ENCODE results near the gene LAMC3. TPM values are rescaled to one million over a fixed set of nuclear protein-coding genes. Genes with fewer than 3 reads are reported as not detected.
A peak's percentile ranks its signal among the peaks of the same experiment; 100 is the strongest.

The LAMC3 gene
- total RNA-seq, 2 donors from 2014 or later, result 16.7 to 41.2 TPM

DNA sequence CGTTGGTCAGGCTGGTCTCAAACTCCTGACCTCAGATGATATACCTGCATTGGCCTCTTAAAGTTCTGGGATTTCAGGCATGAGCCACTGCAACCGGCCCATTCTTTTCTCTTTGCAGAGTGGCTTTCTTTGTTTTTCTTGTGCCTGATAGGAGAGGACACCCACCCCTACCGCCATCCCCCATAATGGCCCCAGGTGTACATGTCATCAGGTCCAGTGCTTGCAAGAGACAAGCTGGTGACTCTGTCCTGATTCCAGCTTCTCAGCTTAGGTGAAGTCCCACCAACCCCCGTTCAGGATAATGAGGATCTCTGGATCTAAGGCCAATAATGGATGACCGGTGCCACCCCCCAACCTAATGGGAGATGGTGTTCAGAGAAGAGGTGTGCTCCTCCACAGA is 85.0 kb downstream of the LAMC3 start:
- no peak for DNase-seq
- H3K4me3 ChIP-seq (ENCODE audit: low read length), result no peak overlapping the region
- TF ChIP-seq, protein P1, sequence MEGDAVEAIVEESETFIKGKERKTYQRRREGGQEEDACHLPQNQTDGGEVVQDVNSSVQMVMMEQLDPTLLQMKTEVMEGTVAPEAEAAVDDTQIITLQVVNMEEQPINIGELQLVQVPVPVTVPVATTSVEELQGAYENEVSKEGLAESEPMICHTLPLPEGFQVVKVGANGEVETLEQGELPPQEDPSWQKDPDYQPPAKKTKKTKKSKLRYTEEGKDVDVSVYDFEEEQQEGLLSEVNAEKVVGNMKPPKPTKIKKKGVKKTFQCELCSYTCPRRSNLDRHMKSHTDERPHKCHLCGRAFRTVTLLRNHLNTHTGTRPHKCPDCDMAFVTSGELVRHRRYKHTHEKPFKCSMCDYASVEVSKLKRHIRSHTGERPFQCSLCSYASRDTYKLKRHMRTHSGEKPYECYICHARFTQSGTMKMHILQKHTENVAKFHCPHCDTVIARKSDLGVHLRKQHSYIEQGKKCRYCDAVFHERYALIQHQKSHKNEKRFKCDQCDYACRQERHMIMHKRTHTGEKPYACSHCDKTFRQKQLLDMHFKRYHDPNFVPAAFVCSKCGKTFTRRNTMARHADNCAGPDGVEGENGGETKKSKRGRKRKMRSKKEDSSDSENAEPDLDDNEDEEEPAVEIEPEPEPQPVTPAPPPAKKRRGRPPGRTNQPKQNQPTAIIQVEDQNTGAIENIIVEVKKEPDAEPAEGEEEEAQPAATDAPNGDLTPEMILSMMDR (conservative IDR thresholded peaks at IDR 0.05), result no peak
- no peak overlapping the region for H3K27ac ChIP-seq (ENCODE audit: low read depth, low read length)
- H3K27me3 Mint-ChIP-seq (ENCODE audit: insufficient read depth), result peaks cover 16% of the 10 kb centered on the region
- H3K36me3 ChIP-seq (ENCODE audit: control insufficient read depth, insufficient read depth, low read length), result no peaks in the 10 kb centered on the region
- WGBS, 2 experiments (ENCODE audit: insufficient coverage in 1 of 2, insufficient read length in 1 of 2), result 95 to 96% methylated on average over 4 to 5 of the region's 5 CpGs
- H3K9me3 ChIP-seq (ENCODE audit: control insufficient read depth, low read length), result no peaks in the 10 kb centered on the region
- H3K4me1 Mint-ChIP-seq, result peaks cover 17% of the 10 kb centered on the region
- H3K27ac Mint-ChIP-seq, result no peak overlapping the region
- H3K36me3 Mint-ChIP-seq (ENCODE audit: low read depth), result peaks cover under 1% of the 10 kb centered on the region
- no peaks in the 10 kb centered on the region for H3K27me3 ChIP-seq (ENCODE audit: control insufficient read depth, insufficient read depth, low read length, poor library complexity, severe bottlenecking)
- H3K9ac ChIP-seq (ENCODE audit: extremely low read depth, low read length, poor library complexity, severe bottlenecking), result no peak overlapping the region
- no peak overlapping the region for H3K4me3 Mint-ChIP-seq
- no peaks in the 10 kb centered on the region for H3K9me3 Mint-ChIP-seq
- peaks cover 15% of the 10 kb centered on the region for H3K4me1 ChIP-seq (ENCODE audit: control insufficient read depth, insufficient read depth, low read length)

DNA sequence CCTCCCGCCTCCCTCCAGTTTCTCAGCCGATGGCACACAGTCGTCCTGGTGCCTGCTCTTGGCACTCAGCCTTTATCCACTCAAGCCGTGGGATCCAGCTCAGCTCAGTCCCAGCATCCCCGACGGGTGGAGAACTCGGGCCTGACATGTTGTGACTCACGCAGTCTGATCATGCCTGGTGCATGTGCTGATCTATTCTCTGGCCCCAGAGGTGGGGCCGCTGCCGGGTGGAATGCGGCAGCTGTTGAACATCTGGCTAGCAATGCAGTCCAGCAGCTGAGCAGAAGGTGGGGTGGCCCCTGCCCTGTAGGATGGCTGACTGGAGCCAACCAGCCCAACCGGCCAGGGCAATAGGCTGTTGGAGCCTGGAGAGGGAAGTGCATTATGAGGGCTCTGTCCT is 85.6 kb downstream of the LAMC3 start:
- TF ChIP-seq, protein P1 (conservative IDR thresholded peaks at IDR 0.05), result no peak
- no peak overlapping the region for H3K9ac ChIP-seq (ENCODE audit: extremely low read depth, low read length, poor library complexity, severe bottlenecking)
- H3K27ac ChIP-seq (ENCODE audit: low read depth, low read length), result no peak overlapping the region
- Mint-ChIP-seq H3K9me3 (no peaks in the 10 kb centered on the region), H3K4me1 (peaks cover 20% of the 10 kb centered on the region), H3K27me3 (ENCODE audit: insufficient read depth) (peaks cover 16% of the 10 kb centered on the region), H3K36me3 (ENCODE audit: low read depth) (peaks cover 2% of the 10 kb centered on the region), H3K27ac (no peak overlapping the region), H3K4me3 (no peak overlapping the region)
- H3K36me3 ChIP-seq (ENCODE audit: control insufficient read depth, insufficient read depth, low read length), result no peaks in the 10 kb centered on the region
- H3K4me1 ChIP-seq (ENCODE audit: control insufficient read depth, insufficient read depth, low read length), result peaks cover 20% of the 10 kb centered on the region
- H3K9me3 ChIP-seq (ENCODE audit: control insufficient read depth, low read length), result no peaks in the 10 kb centered on the region
- no peak for DNase-seq
- H3K27me3 ChIP-seq (ENCODE audit: control insufficient read depth, insufficient read depth, low read length, poor library complexity, severe bottlenecking), result no peaks in the 10 kb centered on the region
- 88 to 91% methylated on average over 12 of the region's 12 CpGs for WGBS, 2 experiments (ENCODE audit: insufficient coverage in 1 of 2, insufficient read length in 1 of 2)
- H3K4me3 ChIP-seq (ENCODE audit: low read length), result no peak overlapping the region

DNA sequence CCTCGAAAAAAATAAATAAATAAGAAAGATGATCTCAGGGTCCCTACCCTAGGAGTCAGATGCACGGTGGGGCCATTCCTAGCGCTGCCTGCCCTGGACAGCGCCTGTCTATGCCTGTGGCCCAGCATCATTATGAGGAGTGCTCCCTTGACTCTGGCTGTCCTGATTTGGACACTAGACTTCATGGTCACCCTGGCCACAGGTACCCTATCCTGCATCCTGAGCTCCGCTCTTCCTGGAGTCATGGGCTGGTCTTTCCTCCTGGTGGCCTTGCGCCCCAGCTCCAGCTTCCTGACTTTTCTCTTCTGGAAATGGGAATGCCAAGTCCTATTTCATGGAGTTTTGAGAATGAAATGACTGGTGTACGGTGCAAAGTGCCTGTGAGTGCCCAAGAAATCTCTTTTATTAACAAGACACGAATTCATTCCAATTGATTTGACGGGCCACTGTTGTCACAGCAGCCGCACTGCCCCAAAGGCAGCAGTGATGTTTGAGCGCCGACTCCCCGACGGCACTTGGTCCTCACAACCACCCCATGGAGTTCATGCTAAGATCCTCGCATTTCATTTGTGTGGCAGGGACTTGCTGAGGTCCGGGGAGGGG is 86.8 kb downstream of the LAMC3 start:
- Mint-ChIP-seq H3K9me3 (no peaks in the 10 kb centered on the region), H3K27me3 (ENCODE audit: insufficient read depth) (peaks cover 16% of the 10 kb centered on the region), H3K27ac (no peak overlapping the region), H3K4me1 (peaks cover 20% of the 10 kb centered on the region), H3K4me3 (peak overlapping the region; percentile 75), H3K36me3 (ENCODE audit: low read depth) (peaks cover 2% of the 10 kb centered on the region)
- Histone ChIP-seq H3K27me3 (ENCODE audit: control insufficient read depth, insufficient read depth, low read length, poor library complexity, severe bottlenecking) (no peaks in the 10 kb centered on the region), H3K36me3 (ENCODE audit: control insufficient read depth, insufficient read depth, low read length) (no peaks in the 10 kb centered on the region), H3K4me1 (ENCODE audit: control insufficient read depth, insufficient read depth, low read length) (peaks cover 20% of the 10 kb centered on the region), H3K9me3 (ENCODE audit: control insufficient read depth, low read length) (no peaks in the 10 kb centered on the region), H3K27ac (ENCODE audit: low read depth, low read length) (no peak overlapping the region), H3K9ac (ENCODE audit: extremely low read depth, low read length, poor library complexity, severe bottlenecking) (peak overlapping the region; percentile 18), H3K4me3 (ENCODE audit: low read length) (peak overlapping the region; percentile 64)
- no peak for DNase-seq
- TF ChIP-seq, protein P1 (conservative IDR thresholded peaks at IDR 0.05), result no peak
- 47 to 72% methylated on average over 9 to 16 of the region's 16 CpGs for WGBS, 2 experiments (ENCODE audit: insufficient coverage in 1 of 2, insufficient read length in 1 of 2)

Data from endodermal cell (in vitro differentiated cells).